IMR-90 (cell line): ENCODE measurements around the gene PRKD1.

Experiments used
- CEBPB ChIP-seq: IDR thresholded peaks from 2 replicates; pipeline ENCODE4 v1.6.1; 2012; ENCODE audit warnings: low read depth, low read length, improper control_type of control experiment
- CTCF ChIP-seq: conservative IDR thresholded peaks from 2 replicates; pipeline ENCODE4 v1.5.1; 2012; ENCODE audit warnings: mild to moderate bottlenecking, low read depth, low read length, improper control_type of control experiment
- FOS ChIP-seq: fragments of 150-350 bp; IDR thresholded peaks from 2 replicates; pipeline ENCODE4 v1.6.1; 2016; ENCODE audit warnings: low read depth, low read length
- MAFK ChIP-seq: IDR thresholded peaks from 2 replicates; pipeline ENCODE4 v1.6.1; 2012; ENCODE audit warnings: low read depth, low read length, improper control_type of control experiment
- MAZ ChIP-seq: IDR thresholded peaks from 2 replicates; pipeline ENCODE4 v1.6.1; 2012; ENCODE audit warnings: low read depth, mild to moderate bottlenecking, low read length, improper control_type of control experiment, moderate library complexity, borderline replicate concordance
- NFE2L2 ChIP-seq: fragments of 150-350 bp; IDR thresholded peaks from 2 replicates; pipeline ENCODE4 v1.6.1; 2016; ENCODE audit warnings: low read depth, mild to moderate bottlenecking, low read length
- POLR2A ChIP-seq: IDR thresholded peaks from 2 replicates; pipeline ENCODE4 v1.6.1; 2012; ENCODE audit warnings: mild to moderate bottlenecking, low read depth, low read length
- RCOR1 ChIP-seq: IDR thresholded peaks from 2 replicates; pipeline ENCODE4 v1.6.1; 2012; ENCODE audit warnings: mild to moderate bottlenecking, low read length, improper control_type of control experiment; ENCODE audit not compliant: insufficient replicate concordance
- USF2 ChIP-seq: fragments of 150-350 bp; IDR thresholded peaks from 2 replicates; pipeline ENCODE4 v1.6.1; 2017; ENCODE audit warnings: mild to moderate bottlenecking, antibody characterized with exemption, low read length, low read depth
- TF ChIP-seq, protein P1 (sequence below): fragments of 150-350 bp; IDR thresholded peaks from 2 replicates; pipeline ENCODE4 v1.6.1; 2016; ENCODE audit warnings: low read depth, mild to moderate bottlenecking, low read length, moderate library complexity, borderline replicate concordance

- TF ChIP-seq MAFK: no peak
- TF ChIP-seq RCOR1: no peak
- no peak for TF ChIP-seq POLR2A
- TF ChIP-seq FOS: no peak
- no peak for TF ChIP-seq CTCF
- no peak for TF ChIP-seq USF2
- no peak for TF ChIP-seq MAZ
- TF ChIP-seq, protein P1, sequence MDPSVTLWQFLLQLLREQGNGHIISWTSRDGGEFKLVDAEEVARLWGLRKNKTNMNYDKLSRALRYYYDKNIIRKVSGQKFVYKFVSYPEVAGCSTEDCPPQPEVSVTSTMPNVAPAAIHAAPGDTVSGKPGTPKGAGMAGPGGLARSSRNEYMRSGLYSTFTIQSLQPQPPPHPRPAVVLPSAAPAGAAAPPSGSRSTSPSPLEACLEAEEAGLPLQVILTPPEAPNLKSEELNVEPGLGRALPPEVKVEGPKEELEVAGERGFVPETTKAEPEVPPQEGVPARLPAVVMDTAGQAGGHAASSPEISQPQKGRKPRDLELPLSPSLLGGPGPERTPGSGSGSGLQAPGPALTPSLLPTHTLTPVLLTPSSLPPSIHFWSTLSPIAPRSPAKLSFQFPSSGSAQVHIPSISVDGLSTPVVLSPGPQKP: no peak
- no peak for TF ChIP-seq NFE2L2
- TF ChIP-seq CEBPB: no peak
Observed at GRCh38 chr14:29608861-29609260, 318.8 kb downstream of the PRKD1 start.
